SK-N-SH treated with all-trans-retinoic acid at 6 μM for 48 hours (cell line): ENCODE measurements around the gene SMARCC1.

Experiments
- ATAC-seq: fragments of 200-7000 bp; cut with Tn5 transposase; 3 replicates; pipeline ENCODE4 v1.9.1; 2020; ENCODE audit warnings: mild to moderate bottlenecking, moderate library complexity
- ARNTL ChIP-seq: fragments of 450-650 bp; formaldehyde crosslinking; IDR thresholded peaks from 2 replicates; pipeline ENCODE4 v1.5.0; 2020; ENCODE audit warnings: low read depth, mild to moderate bottlenecking, moderate library complexity, borderline replicate concordance
- BACH2 ChIP-seq: fragments of 250-450 bp; sonication (Bioruptor Pico); IDR thresholded peaks from 2 replicates; pipeline ENCODE4 v1.9.0; 2021; ENCODE audit warnings: mild to moderate bottlenecking, borderline replicate concordance
- CSDC2 ChIP-seq: fragments of 250-450 bp; sonication (Bioruptor Pico); IDR thresholded peaks from 2 replicates; pipeline ENCODE4 v1.5.0; 2020; ENCODE audit warnings: mild to moderate bottlenecking, moderate library complexity
- ESRRG ChIP-seq: fragments of 250-450 bp; sonication (Bioruptor Pico); IDR thresholded peaks from 2 replicates; pipeline ENCODE4 v1.6.1; 2021; ENCODE audit warnings: mild to moderate bottlenecking
- OSR1 ChIP-seq: fragments of 250-450 bp; sonication (Bioruptor Pico); IDR thresholded peaks from 2 replicates; pipeline ENCODE4 v1.8.0; 2022; ENCODE audit warnings: moderate library complexity, mild to moderate bottlenecking, inconsistent platforms
- PPARA ChIP-seq: fragments of 250-450 bp; sonication (Bioruptor Pico); IDR thresholded peaks from 2 replicates; pipeline ENCODE4 v1.5.0; 2020; ENCODE audit warnings: mild to moderate bottlenecking, borderline replicate concordance
- RARB ChIP-seq: fragments of 250-450 bp; sonication (Bioruptor Pico); IDR thresholded peaks from 2 replicates; pipeline ENCODE4 v1.8.0; 2021; ENCODE audit warnings: mild to moderate bottlenecking, moderate library complexity
- SNAI2 ChIP-seq: fragments of 250-450 bp; sonication (Bioruptor Pico); IDR thresholded peaks from 2 replicates; pipeline ENCODE4 v1.5.0; 2020; ENCODE audit warnings: mild to moderate bottlenecking, moderate library complexity
- TOX ChIP-seq: fragments of 250-450 bp; sonication (Bioruptor Pico); IDR thresholded peaks from 2 replicates; pipeline ENCODE4 v1.8.0; 2021; ENCODE audit warnings: mild to moderate bottlenecking, moderate library complexity, borderline replicate concordance
- ZC3H10 ChIP-seq: fragments of 250-450 bp; sonication (Bioruptor Pico); IDR thresholded peaks from 2 replicates; pipeline ENCODE4 v1.5.1; 2021; ENCODE audit warnings: mild to moderate bottlenecking, moderate library complexity
- ZFP3 ChIP-seq: fragments of 250-450 bp; sonication (Bioruptor Pico); IDR thresholded peaks from 2 replicates; pipeline ENCODE4 v1.5.0; 2020; ENCODE audit warnings: mild to moderate bottlenecking, moderate library complexity
- ZFP30 ChIP-seq: fragments of 450-650 bp; formaldehyde crosslinking; IDR thresholded peaks from 2 replicates; pipeline ENCODE4 v1.5.0; 2022; ENCODE audit warnings: mild to moderate bottlenecking, moderate library complexity
- ZNF70 ChIP-seq: fragments of 450-650 bp; formaldehyde crosslinking; IDR thresholded peaks from 2 replicates; pipeline ENCODE4 v1.5.0; 2020; ENCODE audit warnings: mild to moderate bottlenecking, moderate library complexity
- ZNF8 ChIP-seq: fragments of 450-650 bp; formaldehyde crosslinking; IDR thresholded peaks from 2 replicates; pipeline ENCODE4 v1.5.0; 2020; ENCODE audit warnings: mild to moderate bottlenecking, moderate library complexity
- TF ChIP-seq, protein P1 (sequence below): fragments of 250-450 bp; sonication (Bioruptor Pico); IDR thresholded peaks from 2 replicates; pipeline ENCODE4 v1.8.0; 2020; ENCODE audit warnings: mild to moderate bottlenecking, moderate library complexity, borderline replicate concordance
- TF ChIP-seq, protein P2 (sequence below): fragments of 250-450 bp; sonication (Bioruptor Pico); IDR thresholded peaks from 2 replicates; pipeline ENCODE4 v1.5.1; 2020; ENCODE audit warnings: low read depth, mild to moderate bottlenecking, moderate library complexity
- TF ChIP-seq, protein P3 (sequence below): fragments of 250-450 bp; sonication (Bioruptor Pico); IDR thresholded peaks from 2 replicates; pipeline ENCODE4 v1.5.0; 2020; ENCODE audit warnings: mild to moderate bottlenecking, moderate library complexity
- TF ChIP-seq, protein P4 (sequence below): fragments of 250-450 bp; sonication (Bioruptor Pico); IDR thresholded peaks from 2 replicates; pipeline ENCODE4 v1.8.0; 2021; ENCODE audit warnings: low read depth, mild to moderate bottlenecking, moderate library complexity, borderline replicate concordance
- TF ChIP-seq, protein P5 (sequence below): fragments of 250-450 bp; sonication (Bioruptor Pico); IDR thresholded peaks from 2 replicates; pipeline ENCODE4 v1.5.1; 2021; ENCODE audit warnings: mild to moderate bottlenecking, moderate library complexity

The SMARCC1 gene

DNA sequence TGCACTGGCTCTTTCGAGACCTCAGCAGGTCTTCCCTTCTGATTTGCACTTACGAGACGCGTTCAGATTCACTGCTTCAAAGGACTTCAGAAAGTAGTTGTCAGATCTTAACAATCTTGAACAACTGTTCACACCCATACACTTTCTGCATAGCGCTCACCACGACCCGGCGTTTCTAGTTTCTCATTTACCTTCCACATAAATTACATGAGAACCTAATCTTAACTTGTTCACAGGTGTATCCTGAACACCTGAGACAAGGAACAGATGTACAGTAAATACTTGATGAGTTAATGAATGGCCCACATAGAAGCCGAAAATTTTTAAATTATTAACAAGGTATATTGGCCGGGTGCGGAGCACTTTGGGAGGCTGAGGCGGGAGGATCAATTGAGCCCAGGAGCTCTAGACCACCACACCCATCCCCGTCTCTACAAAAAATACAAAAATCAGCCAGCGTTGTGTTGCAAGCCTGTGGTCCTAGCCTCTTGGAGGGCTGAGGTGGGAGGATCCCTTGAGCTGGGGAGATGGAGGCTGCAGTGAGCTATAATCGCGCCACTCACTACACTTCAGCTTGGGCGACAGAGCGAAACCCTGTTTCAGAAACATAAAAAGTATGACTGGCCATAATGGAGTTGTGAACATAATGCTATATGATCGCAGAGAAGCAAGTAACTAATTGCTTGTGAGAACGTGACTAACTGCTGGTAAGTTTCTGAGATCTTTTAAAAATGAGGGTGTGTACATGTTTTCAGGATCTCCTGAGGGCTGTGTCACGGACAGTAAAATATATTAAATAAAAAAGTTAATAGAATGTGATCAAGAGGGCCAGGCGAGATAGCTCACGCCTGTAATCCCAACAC is 984 bp upstream of the SMARCC1 start:
- TF ChIP-seq SNAI2 (CRISPR knock-in tag) = no peak
- no peak for TF ChIP-seq ZFP3
- TF ChIP-seq, protein P1, sequence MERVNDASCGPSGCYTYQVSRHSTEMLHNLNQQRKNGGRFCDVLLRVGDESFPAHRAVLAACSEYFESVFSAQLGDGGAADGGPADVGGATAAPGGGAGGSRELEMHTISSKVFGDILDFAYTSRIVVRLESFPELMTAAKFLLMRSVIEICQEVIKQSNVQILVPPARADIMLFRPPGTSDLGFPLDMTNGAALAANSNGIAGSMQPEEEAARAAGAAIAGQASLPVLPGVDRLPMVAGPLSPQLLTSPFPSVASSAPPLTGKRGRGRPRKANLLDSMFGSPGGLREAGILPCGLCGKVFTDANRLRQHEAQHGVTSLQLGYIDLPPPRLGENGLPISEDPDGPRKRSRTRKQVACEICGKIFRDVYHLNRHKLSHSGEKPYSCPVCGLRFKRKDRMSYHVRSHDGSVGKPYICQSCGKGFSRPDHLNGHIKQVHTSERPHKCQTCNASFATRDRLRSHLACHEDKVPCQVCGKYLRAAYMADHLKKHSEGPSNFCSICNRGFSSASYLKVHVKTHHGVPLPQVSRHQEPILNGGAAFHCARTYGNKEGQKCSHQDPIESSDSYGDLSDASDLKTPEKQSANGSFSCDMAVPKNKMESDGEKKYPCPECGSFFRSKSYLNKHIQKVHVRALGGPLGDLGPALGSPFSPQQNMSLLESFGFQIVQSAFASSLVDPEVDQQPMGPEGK (CRISPR knock-in tag) = no peak
- no peak for TF ChIP-seq TOX (CRISPR knock-in tag)
- TF ChIP-seq OSR1 (CRISPR knock-in tag) = no peak
- no peak for TF ChIP-seq ZFP30 (CRISPR knock-in tag)
- TF ChIP-seq CSDC2 (CRISPR knock-in tag) = no peak
- TF ChIP-seq ZNF70 (CRISPR knock-in tag) = no peak
- TF ChIP-seq, protein P2, sequence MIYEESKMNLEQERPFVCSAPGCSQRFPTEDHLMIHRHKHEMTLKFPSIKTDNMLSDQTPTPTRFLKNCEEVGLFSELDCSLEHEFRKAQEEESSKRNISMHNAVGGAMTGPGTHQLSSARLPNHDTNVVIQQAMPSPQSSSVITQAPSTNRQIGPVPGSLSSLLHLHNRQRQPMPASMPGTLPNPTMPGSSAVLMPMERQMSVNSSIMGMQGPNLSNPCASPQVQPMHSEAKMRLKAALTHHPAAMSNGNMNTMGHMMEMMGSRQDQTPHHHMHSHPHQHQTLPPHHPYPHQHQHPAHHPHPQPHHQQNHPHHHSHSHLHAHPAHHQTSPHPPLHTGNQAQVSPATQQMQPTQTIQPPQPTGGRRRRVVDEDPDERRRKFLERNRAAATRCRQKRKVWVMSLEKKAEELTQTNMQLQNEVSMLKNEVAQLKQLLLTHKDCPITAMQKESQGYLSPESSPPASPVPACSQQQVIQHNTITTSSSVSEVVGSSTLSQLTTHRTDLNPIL (CRISPR knock-in tag) = no peak
- no peak for TF ChIP-seq ZNF8 (CRISPR knock-in tag)
- no peak for TF ChIP-seq ZC3H10
- no peak for TF ChIP-seq PPARA (CRISPR knock-in tag)
- TF ChIP-seq, protein P3, sequence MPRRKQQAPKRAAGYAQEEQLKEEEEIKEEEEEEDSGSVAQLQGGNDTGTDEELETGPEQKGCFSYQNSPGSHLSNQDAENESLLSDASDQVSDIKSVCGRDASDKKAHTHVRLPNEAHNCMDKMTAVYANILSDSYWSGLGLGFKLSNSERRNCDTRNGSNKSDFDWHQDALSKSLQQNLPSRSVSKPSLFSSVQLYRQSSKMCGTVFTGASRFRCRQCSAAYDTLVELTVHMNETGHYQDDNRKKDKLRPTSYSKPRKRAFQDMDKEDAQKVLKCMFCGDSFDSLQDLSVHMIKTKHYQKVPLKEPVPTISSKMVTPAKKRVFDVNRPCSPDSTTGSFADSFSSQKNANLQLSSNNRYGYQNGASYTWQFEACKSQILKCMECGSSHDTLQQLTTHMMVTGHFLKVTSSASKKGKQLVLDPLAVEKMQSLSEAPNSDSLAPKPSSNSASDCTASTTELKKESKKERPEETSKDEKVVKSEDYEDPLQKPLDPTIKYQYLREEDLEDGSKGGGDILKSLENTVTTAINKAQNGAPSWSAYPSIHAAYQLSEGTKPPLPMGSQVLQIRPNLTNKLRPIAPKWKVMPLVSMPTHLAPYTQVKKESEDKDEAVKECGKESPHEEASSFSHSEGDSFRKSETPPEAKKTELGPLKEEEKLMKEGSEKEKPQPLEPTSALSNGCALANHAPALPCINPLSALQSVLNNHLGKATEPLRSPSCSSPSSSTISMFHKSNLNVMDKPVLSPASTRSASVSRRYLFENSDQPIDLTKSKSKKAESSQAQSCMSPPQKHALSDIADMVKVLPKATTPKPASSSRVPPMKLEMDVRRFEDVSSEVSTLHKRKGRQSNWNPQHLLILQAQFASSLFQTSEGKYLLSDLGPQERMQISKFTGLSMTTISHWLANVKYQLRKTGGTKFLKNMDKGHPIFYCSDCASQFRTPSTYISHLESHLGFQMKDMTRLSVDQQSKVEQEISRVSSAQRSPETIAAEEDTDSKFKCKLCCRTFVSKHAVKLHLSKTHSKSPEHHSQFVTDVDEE = no peak
- no peak for TF ChIP-seq RARB (CRISPR knock-in tag)
- TF ChIP-seq, protein P4, sequence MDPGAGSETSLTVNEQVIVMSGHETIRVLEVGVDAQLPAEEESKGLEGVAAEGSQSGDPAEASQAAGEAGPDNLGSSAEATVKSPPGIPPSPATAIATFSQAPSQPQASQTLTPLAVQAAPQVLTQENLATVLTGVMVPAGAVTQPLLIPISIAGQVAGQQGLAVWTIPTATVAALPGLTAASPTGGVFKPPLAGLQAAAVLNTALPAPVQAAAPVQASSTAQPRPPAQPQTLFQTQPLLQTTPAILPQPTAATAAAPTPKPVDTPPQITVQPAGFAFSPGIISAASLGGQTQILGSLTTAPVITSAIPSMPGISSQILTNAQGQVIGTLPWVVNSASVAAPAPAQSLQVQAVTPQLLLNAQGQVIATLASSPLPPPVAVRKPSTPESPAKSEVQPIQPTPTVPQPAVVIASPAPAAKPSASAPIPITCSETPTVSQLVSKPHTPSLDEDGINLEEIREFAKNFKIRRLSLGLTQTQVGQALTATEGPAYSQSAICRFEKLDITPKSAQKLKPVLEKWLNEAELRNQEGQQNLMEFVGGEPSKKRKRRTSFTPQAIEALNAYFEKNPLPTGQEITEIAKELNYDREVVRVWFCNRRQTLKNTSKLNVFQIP (CRISPR knock-in tag) = no peak
- TF ChIP-seq ARNTL (CRISPR knock-in tag) = no peak
- no peak for ATAC-seq

DNA sequence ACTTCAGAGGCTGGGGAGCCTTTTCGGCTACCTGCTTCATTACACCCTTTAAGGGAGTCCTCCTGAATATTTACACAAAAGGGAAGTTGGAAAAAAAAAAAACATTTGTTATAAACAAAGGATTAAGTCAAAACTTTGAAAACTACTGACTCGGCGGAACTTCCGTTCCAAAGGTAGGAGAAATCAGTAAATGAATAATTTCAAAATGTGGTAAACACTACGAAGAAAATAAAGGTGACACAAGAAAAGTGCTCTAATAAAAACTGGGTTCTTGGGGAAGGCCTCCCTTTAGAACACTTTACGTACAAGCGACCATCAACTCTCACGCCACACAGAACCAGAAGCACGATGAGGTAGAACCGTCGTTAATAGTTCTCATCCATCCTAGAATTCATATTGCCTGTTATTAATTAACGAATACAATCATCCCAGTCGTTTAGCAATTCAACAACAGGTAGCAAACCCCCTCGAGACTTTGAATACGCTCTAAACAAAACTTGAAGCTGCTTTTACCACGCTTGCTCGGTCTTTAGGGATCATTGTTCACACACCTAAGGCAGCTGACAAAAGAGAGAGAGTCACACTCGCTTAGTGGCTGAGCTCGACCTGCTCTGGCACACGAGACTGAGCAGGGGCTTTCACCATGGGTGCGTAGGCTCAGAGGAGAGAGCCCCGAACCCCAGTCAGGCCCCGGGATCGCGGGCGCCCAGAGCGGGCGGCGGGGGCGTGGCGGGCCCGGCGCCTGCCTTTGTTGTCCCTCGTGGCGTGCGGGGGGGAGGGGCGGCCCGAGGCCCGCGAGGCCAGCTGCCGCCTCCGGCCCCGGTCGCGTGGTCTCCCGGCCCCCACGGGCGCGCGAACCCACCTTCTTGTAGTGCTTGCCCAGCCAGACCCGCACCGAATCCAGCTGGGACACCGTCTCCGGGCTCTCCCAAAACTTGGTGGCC is 680 bp downstream of the SMARCC1 start:
- peak; percentile 41 for ATAC-seq
- TF ChIP-seq RARB (CRISPR knock-in tag) (no peak), ZC3H10 (no peak), ARNTL (CRISPR knock-in tag) (no peak), ZNF70 (CRISPR knock-in tag) (no peak)
- TF ChIP-seq, protein P1 (CRISPR knock-in tag) = no peak
- TF ChIP-seq, all 23 proteins: peak for 0

DNA sequence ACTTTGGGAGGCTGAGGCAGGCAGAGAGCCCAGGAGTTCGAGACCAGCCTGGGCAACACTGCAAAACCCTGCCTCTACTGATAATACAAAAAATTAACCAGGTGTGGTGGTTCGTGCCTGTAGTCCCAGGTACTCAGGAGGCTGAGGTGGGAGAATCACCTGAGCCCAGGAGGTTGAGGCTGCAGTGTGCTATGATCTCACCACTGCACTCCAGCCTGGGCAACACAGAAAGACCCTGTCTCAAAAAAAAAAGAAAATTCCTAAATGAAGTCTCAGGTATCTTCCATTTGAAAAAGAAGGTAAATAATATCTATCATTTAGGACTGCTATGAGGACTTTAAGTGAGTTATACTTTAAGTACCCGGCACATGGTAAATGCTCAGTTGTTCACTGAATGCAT is 2.9 kb downstream of the SMARCC1 start:
- ATAC-seq = no peak
- no peak for TF ChIP-seq ZNF8 (CRISPR knock-in tag)
- no peak for TF ChIP-seq ZFP3
- no peak for TF ChIP-seq PPARA (CRISPR knock-in tag)
- no peak for TF ChIP-seq ESRRG
- no peak for TF ChIP-seq ZC3H10
- TF ChIP-seq, protein P4 (CRISPR knock-in tag) = no peak
- TF ChIP-seq RARB (CRISPR knock-in tag) = no peak
- no peak for TF ChIP-seq BACH2
- no peak for TF ChIP-seq TOX (CRISPR knock-in tag)
- TF ChIP-seq ZFP30 (CRISPR knock-in tag) = no peak
- TF ChIP-seq, protein P5, sequence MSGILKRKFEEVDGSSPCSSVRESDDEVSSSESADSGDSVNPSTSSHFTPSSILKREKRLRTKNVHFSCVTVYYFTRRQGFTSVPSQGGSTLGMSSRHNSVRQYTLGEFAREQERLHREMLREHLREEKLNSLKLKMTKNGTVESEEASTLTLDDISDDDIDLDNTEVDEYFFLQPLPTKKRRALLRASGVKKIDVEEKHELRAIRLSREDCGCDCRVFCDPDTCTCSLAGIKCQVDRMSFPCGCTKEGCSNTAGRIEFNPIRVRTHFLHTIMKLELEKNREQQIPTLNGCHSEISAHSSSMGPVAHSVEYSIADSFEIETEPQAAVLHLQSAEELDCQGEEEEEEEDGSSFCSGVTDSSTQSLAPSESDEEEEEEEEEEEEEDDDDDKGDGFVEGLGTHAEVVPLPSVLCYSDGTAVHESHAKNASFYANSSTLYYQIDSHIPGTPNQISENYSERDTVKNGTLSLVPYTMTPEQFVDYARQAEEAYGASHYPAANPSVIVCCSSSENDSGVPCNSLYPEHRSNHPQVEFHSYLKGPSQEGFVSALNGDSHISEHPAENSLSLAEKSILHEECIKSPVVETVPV (CRISPR knock-in tag) = no peak
- TF ChIP-seq CSDC2 (CRISPR knock-in tag) = no peak
- no peak for TF ChIP-seq OSR1 (CRISPR knock-in tag)
